T-helper 9 cell (primary cell): Measurements from ENCODE around the gene SRGAP3.

Source experiments
- DNase-seq: peaks from one replicate; pipeline ENCODE4 v3.0.0-alpha.2; 2020

Gene SRGAP3

DNA sequence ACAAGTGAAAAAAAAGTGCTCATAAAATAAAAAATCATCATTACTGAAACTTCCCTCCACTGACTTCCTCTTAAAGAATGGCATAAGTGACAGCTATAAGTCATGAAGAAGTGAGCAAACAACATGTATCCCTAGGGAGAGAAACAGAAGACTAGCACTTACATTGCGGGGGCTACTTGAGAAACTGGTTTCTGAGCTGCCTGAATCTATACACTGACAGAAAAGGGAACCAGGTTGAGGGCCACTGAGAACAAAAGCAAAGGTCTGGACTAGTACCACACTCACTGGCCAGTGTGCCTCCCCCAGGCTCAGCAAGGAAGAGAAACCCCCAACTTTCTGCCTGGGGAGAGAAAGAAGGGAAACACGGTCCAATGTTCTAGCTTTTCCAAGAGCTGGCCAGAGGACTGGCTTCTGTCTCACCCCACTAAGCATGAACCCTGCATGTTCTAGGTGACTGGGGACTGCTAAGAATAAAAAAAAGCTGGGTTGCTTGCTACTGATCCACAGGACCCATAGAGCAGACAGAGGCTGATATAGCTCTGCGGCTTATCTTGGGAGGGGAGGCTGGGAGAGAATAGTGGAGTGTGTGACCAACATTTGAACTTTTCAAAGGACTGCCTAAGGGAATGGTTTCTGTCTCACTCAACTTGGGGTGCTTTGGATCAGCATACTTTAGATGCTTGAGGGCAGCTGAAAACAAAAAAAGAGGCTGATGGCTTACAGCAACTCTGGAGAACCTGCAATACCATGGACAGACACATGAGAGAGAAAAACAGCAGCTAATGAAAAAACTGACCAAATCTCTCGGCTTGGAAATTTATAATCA is 294.3 kb downstream of the SRGAP3 start:
- no peak for DNase-seq

- no peak for DNase-seq
Measured at GRCh38 chr3:8953313-8953712, 296.1 kb downstream of the SRGAP3 start.

GRCh38 chr3:8952130-8952529 is 297.3 kb downstream of the SRGAP3 start:
- no peak for DNase-seq

DNA sequence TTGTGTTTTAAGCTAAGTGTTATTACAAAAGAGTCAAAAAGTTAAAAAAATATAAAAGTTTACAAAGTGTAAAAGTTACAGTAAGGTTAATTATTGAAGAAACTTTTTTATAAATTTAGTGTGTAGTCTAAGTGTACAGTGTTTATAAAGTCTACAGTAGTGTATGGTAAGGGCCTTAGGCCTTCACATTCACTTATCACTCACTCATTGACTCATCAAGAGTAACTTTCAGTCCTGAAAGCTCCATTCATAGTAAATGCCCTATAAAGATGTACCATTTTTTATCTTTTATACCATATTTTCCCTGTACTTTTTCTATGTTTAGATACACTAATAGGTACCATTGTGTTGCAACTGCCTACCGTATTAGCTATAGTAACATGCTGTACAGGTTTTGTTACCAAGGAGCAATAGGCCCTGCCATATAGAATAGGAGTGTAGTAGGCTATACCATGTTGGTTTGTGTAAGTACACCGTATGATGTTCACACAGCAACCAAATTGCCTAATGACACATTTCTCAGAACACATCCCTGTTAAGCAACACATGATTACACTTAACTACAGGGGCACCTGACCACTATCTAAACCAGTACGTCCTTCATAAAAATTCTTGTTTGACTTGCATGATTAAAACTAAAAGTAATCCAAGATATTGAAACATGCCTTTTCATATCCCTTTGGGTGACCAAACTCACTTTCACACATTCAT is 303.4 kb downstream of the SRGAP3 start:
- DNase-seq: no peak

GRCh38 chr3:8942746-8943488 is 306.5 kb downstream of the SRGAP3 start:
- DNase-seq: no peak

- no peak for DNase-seq
Measured at GRCh38 chr3:8942115-8942514, 307.3 kb downstream of the SRGAP3 start.

DNA sequence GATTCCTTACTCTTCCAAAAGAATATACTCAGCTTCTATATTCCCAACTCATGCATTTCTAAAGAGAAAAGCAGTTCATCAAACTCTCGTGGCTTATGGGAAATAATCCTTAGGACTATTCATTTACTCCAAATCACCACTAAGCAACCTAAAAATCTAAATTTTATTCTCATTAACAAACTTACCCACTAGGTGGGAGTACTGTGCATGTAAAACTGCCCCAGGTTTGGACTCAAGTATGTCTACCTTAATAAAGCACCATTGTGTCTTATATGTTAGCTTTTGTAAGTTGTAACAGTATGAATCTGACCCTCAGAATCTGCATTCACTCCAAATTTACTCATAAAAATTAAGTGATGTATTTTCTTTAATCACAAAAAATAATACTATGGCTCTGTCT is 311.4 kb downstream of the SRGAP3 start:
- DNase-seq: no peak

GRCh38 chr3:8937064-8938020 is 312.1 kb downstream of the SRGAP3 start:
- no peak for DNase-seq

GRCh38 chr3:8932507-8932906 is 316.9 kb downstream of the SRGAP3 start:
- no peak for DNase-seq

- no peak for DNase-seq
Measured at GRCh38 chr3:8931342-8931741, 318.1 kb downstream of the SRGAP3 start.
